HepG2 (cell line): ENCODE results near the gene SMAP1. TPM values are rescaled to one million over a fixed set of nuclear protein-coding genes. Genes with fewer than 3 reads are reported as not detected.

Source experiments
- ATAC-seq: fragments of 200-7000 bp; cut with Tn5 transposase; 3 replicates; pipeline ENCODE4 v1.9.1; 2020; ENCODE audit warnings: mild to moderate bottlenecking, moderate library complexity
- BruUV-seq: library from RNA; stranded (reverse); fragments of 400-500 nt; replicated peaks from 2 replicates; lab custom pipeline; 2021; lab: Mats Ljungman, UMichigan
- CTCF ChIA-PET: fragments of 300-600 bp; formaldehyde crosslinking; extraction: SDS; loops from one replicate; lab custom pipeline; 2021; ENCODE audit warnings: low total read pairs, inconsistent platforms, low intra/inter-chr PET ratio; lab: Yijun Ruan, JAX
- POLR2A ChIA-PET: fragments of 350-600 bp; sonication (Branson Sonifier 250); formaldehyde crosslinking; loops from one replicate; lab custom pipeline; 2020; ENCODE audit warnings: antibody characterized with exemption, inconsistent platforms; lab: Yijun Ruan, JAX
- DNase-seq: peaks from one replicate; pipeline ENCODE4 v3.0.0-alpha.2; 2015; ENCODE audit warnings: low spot score
- FAIRE-seq: peaks from 3 replicates; lab custom pipeline; 2011; peaks lifted over from hg19 to GRCh38; lab: Jason Lieb, UNC
- H2AFZ ChIP-seq: one replicate; pipeline ENCODE4 v1.6.1; 2011; ENCODE audit warnings: low read length, inconsistent platforms
- H3K27ac ChIP-seq: fragments of 300-600 bp; 3 replicates; pipeline ENCODE4 v1.8.0; 2011; ENCODE audit warnings: mixed run types, mild to moderate bottlenecking, mixed read lengths, low read length, inconsistent platforms; ENCODE audit not compliant: insufficient read depth; ENCODE audit errors: extremely low read length
- H3K27me3 ChIP-seq, 2 experiments: fragments of 200-600 bp in 1 of 2; 2 replicates in 1 of 2; 3 replicates in 1 of 2; pipeline versions ENCODE4 v1.6.0 to v1.8.0; 2011; ENCODE audit warnings: low read length in 2 of 2, mild to moderate bottlenecking in 2 of 2, moderate library complexity in 2 of 2, inconsistent platforms in 1 of 2; ENCODE audit not compliant: insufficient read depth in 2 of 2, control insufficient read depth in 1 of 2
- H3K36me3 ChIP-seq, 2 experiments: fragments of 200-600 bp in 1 of 2; replicated peaks in 1 of 2; 2 replicates in 1 of 2; 3 replicates in 1 of 2; pipeline versions ENCODE4 v1.5.1 to v1.8.0; 2011; ENCODE audit warnings: low read length in 2 of 2, inconsistent platforms in 1 of 2; ENCODE audit not compliant: insufficient read depth in 2 of 2, control insufficient read depth in 1 of 2
- H3K4me1 ChIP-seq: 2 replicates; pipeline ENCODE4 v1.5.1; 2012; ENCODE audit warnings: low read length, inconsistent platforms; ENCODE audit not compliant: insufficient read depth
- H3K4me2 ChIP-seq: 2 replicates; pipeline ENCODE4 v1.6.0; 2011; ENCODE audit warnings: low read depth, low read length, inconsistent platforms
- H3K4me3 ChIP-seq, 3 experiments: fragments of 200-600 bp in 1 of 3; sonication (generic), shearing (Covaris generic) in 1 of 3; replicated peaks in 1 of 3; 2 replicates each; pipeline ENCODE4 v1.5.1; 2011 to 2016; ENCODE audit warnings: low read length in 3 of 3, inconsistent platforms in 2 of 3, low read depth in 2 of 3, mild to moderate bottlenecking in 2 of 3, control low read depth in 1 of 3, mixed read lengths in 1 of 3; ENCODE audit not compliant: insufficient read depth in 1 of 3
- H3K79me2 ChIP-seq: one replicate; pipeline ENCODE4 v1.6.1; 2011; ENCODE audit warnings: low read length, inconsistent platforms; ENCODE audit not compliant: insufficient read depth
- H3K9ac ChIP-seq: 2 replicates; pipeline ENCODE4 v1.6.0; 2011; ENCODE audit warnings: mild to moderate bottlenecking, low read depth, low read length, inconsistent platforms; ENCODE audit not compliant: insufficient read depth
- H3K9me3 ChIP-seq: 2 replicates; pipeline ENCODE4 v1.5.1; 2012; ENCODE audit warnings: mild to moderate bottlenecking, low read length
- H4K20me1 ChIP-seq: 2 replicates; pipeline ENCODE4 v1.6.0; 2011; ENCODE audit warnings: inconsistent platforms, mild to moderate bottlenecking, low read length, moderate library complexity; ENCODE audit not compliant: insufficient read depth
- AKAP8 ChIP-seq: sonication (generic); formaldehyde crosslinking; IDR thresholded peaks from 2 replicates; pipeline ENCODE4 v1.5.1; 2020; ENCODE audit warnings: mild to moderate bottlenecking, missing genetic modification reagents
- ATF4 ChIP-seq, 2 experiments: fragments of 450-650 bp in 1 of 2; sonication (generic) in 1 of 2; formaldehyde crosslinking; IDR thresholded peaks; 2 replicates each; pipeline versions ENCODE4 v1.5.0 to v1.8.0; 2020 to 2022; ENCODE audit warnings: mild to moderate bottlenecking in 1 of 2, missing genetic modification reagents in 1 of 2
- CBX5 ChIP-seq: sonication (generic); formaldehyde crosslinking; IDR thresholded peaks from 2 replicates; pipeline ENCODE4 v1.4.0; 2020; ENCODE audit warnings: missing genetic modification reagents, borderline replicate concordance
- CREB3 ChIP-seq: sonication (generic); formaldehyde crosslinking; IDR thresholded peaks from 2 replicates; pipeline ENCODE4 v1.5.0; 2020; ENCODE audit warnings: missing genetic modification reagents
- GTF3A ChIP-seq: sonication (generic); formaldehyde crosslinking; conservative IDR thresholded peaks from 2 replicates; pipeline ENCODE4 v1.4.0; 2020; ENCODE audit warnings: mild to moderate bottlenecking, missing genetic modification reagents
- HNRNPLL ChIP-seq: fragments of 200-400 bp; formaldehyde crosslinking; IDR thresholded peaks from 2 replicates; pipeline ENCODE4 v1.6.1; 2017; ENCODE audit warnings: mild to moderate bottlenecking, low read depth, low read length; ENCODE audit not compliant: poor library complexity, severe bottlenecking
- MYPOP ChIP-seq: sonication (generic); formaldehyde crosslinking; IDR thresholded peaks from 2 replicates; pipeline ENCODE4 v1.8.1; 2023; ENCODE audit warnings: mild to moderate bottlenecking, moderate library complexity, missing genetic modification reagents
- PAF1 ChIP-seq: IDR thresholded peaks from 2 replicates; pipeline ENCODE4 v1.6.1; 2016; ENCODE audit warnings: missing genetic modification reagents, missing compliant biosample characterization
- SP1 ChIP-seq, 2 experiments: fragments of 450-650 bp in 1 of 2; sonication (generic) in 1 of 2; formaldehyde crosslinking in 1 of 2; IDR thresholded peaks; 2 replicates each; pipeline versions ENCODE4 v1.4.0 to v1.6.1; 2016 to 2020; ENCODE audit warnings: missing genetic modification reagents in 1 of 2
- TERF1 ChIP-seq: sonication (generic); formaldehyde crosslinking; IDR thresholded peaks from 2 replicates; pipeline ENCODE4 v1.8.0; 2022; ENCODE audit warnings: mild to moderate bottlenecking, missing genetic modification reagents, moderate library complexity
- ZBTB46 ChIP-seq: sonication (generic); formaldehyde crosslinking; IDR thresholded peaks from 2 replicates; pipeline ENCODE4 v1.4.0; 2020; ENCODE audit warnings: mild to moderate bottlenecking, missing genetic modification reagents, borderline replicate concordance
- ZFP37 ChIP-seq: sonication (generic); formaldehyde crosslinking; IDR thresholded peaks from 2 replicates; pipeline ENCODE4 v1.4.0; 2020; ENCODE audit warnings: missing genetic modification reagents, borderline replicate concordance
- ZFP41 ChIP-seq: sonication (generic); formaldehyde crosslinking; IDR thresholded peaks from 2 replicates; pipeline ENCODE4 v1.4.0; 2020; ENCODE audit warnings: mild to moderate bottlenecking, missing genetic modification reagents, borderline replicate concordance
- ZNF33B ChIP-seq: sonication (generic); formaldehyde crosslinking; IDR thresholded peaks from 2 replicates; pipeline ENCODE4 v1.5.1; 2020; ENCODE audit warnings: mild to moderate bottlenecking, missing genetic modification reagents
- ZNF768 ChIP-seq: sonication (generic); formaldehyde crosslinking; IDR thresholded peaks from 2 replicates; pipeline ENCODE4 v1.4.0; 2020; ENCODE audit warnings: missing genetic modification reagents
- ZNF782 ChIP-seq: sonication (generic); formaldehyde crosslinking; IDR thresholded peaks from 2 replicates; pipeline ENCODE4 v1.4.0; 2020; ENCODE audit warnings: missing genetic modification reagents, mild to moderate bottlenecking, borderline replicate concordance
- ZNF83 ChIP-seq: sonication (generic); formaldehyde crosslinking; IDR thresholded peaks from 2 replicates; pipeline ENCODE4 v1.4.0; 2020; ENCODE audit warnings: missing genetic modification reagents, mild to moderate bottlenecking, borderline replicate concordance
- WGBS: methylation state at CpG from one replicate; pipeline ENCODE4 v1.1.6; 2017; ENCODE audit warnings: low lambda C conversion rate; 5-methylcytosine and 5-hydroxymethylcytosine counted together
- in situ Hi-C: cut with HindIII; loops from 2 replicates; pipeline ENCODE4 v1.10.0; 2017; ENCODE audit warnings: low pct_unique_long_range_greater_than_20kb; ENCODE audit not compliant: extremely low pct_ligation_motif_present
- intact Hi-C: fragments of 100-400 bp; cut with micrococcal nuclease; formaldehyde crosslinking; loops from one replicate; pipeline ENCODE4 v1.10.0; 2022; ENCODE audit not compliant: unreplicated experiment
- polyA plus RNA-seq, 8 experiments: library from polyadenylated mRNA; depleted of rRNA in 3 of 8; stranded (reverse) in 7 of 8; unstranded in 1 of 8; fragments of >200 nt; fragmentation: Illumina TruSeq in 4 of 8; extraction: Trizol in 4 of 8; gene quantifications; 2 replicates each; pipeline versions ENCODE4 v1.2.1 to v1.2.3, GENCODE V29; 2011 to 2016; ENCODE audit warnings: low read depth in 4 of 8, missing spikeins in 1 of 8, mixed read lengths in 1 of 8; ENCODE audit not compliant: insufficient read depth in 1 of 8
- total RNA-seq, 5 experiments: library from RNA; depleted of rRNA; stranded (reverse); fragments of >200 nt; fragmentation: Illumina TruSeq; extraction: Trizol; gene quantifications; 2 replicates each; pipeline ENCODE4 v1.2.3, GENCODE V29; 2016; ENCODE audit warnings: low read depth in 1 of 5

Gene SMAP1
- total and polyA plus RNA-seq, 2 of the 13 experiments (the other 11 are each of a cell fraction or from before 2014, with no cell fraction given), result 13.4 to 17.8 TPM

- TF ChIP-seq ZBTB46, result no peak
- TF ChIP-seq SP1 (IDR thresholded peaks at IDR 0.05), result no peak
- no peak for TF ChIP-seq SP1 (CRISPR knock-in tag; IDR thresholded peaks at IDR 0.05)
- TF ChIP-seq, all 625 proteins: peak for 0
These were observed 156.0 kb downstream of the SMAP1 start (continued) for GRCh38 chr6:70823651-70824050.

- FAIRE-seq, result no peak
- POLR2A ChIA-PET, result no interaction called here
- in situ Hi-C loops, result no loop called here
- TF ChIP-seq CREB3 (CRISPR knock-in tag) (no peak), ZFP37 (CRISPR knock-in tag) (no peak), HNRNPLL (no peak), AKAP8 (no peak), ZNF782 (CRISPR knock-in tag) (no peak), ZNF83 (CRISPR knock-in tag) (no peak), ZNF768 (no peak), ATF4 (CRISPR knock-in tag; IDR thresholded peaks at IDR 0.05) (no peak), MYPOP (CRISPR knock-in tag) (no peak), PAF1 (CRISPR knock-in tag) (no peak), CBX5 (CRISPR knock-in tag) (no peak), TERF1 (CRISPR knock-in tag) (no peak), ZNF33B (no peak), ZFP41 (no peak), GTF3A (CRISPR knock-in tag) (no peak)
These were observed 163.7 kb downstream of the SMAP1 start for GRCh38 chr6:70831427-70831826.

More at GRCh38 chr6:70831427-70831826, 163.7 kb downstream of the SMAP1 start:
- Histone ChIP-seq H3K9me3 (no peaks in the 10 kb centered on the region), H3K9ac (no peak overlapping the region), H3K4me3 (no peak overlapping the region), H3K4me2 (no peak overlapping the region), H3K27me3 (no peaks in the 10 kb centered on the region), H3K79me2 (no peaks in the 10 kb centered on the region), H2AFZ (no peak overlapping the region), H3K27ac (no peak overlapping the region), H3K36me3 (no peaks in the 10 kb centered on the region), H4K20me1 (no peaks in the 10 kb centered on the region), H3K4me1 (no peaks in the 10 kb centered on the region)
- intact Hi-C loops, result no loop called here
- no peak for DNase-seq
- CTCF ChIA-PET, result no interaction called here
- no peak for ATAC-seq
- no TSS peak for BruUV-seq
- 98% methylated on average over 3 of the region's 3 CpGs for WGBS
